AML-193 (cell line): ENCODE measurements around the gene STON2.
"Not testable (repeated sequence)": the region's sequence is repeated elsewhere in the genome, so short reads cannot be mapped to it uniquely, and the experiment has no call there.

ENCODE experiments used
- DNase-seq, 2 experiments: peaks; one replicate each; lab custom pipeline; 2025; lab: John Stamatoyannopoulos, UW

STON2 gene

DNA sequence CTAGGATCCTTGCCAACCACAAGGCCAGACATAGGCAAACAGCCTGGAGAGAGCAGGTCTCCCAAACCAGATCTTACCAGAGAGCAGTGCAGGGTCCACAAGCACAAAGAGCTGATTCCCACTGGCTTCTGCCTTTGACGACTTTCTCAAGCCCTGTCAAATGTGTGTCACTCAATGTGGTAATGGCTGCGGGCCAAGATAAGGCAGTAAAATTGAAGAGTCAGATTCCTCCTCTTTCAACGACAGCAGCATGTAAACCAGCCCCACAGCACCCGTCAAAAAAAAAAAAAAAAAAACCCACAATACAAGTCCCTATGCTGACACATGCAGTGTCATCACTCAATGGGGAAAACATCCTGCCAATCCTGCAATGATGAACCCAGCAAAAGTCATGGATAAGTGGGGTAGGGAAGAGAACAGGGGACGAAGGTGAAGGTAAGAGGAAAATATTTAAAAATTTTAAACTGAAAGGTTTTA, at the start of gene STON2:
TSS of gene STON2 (minus strand) at position 123 of the 477 bp plus-strand sequence. CDS start 1,942 bp downstream, outside the sequence.
- DNase-seq = peak; percentile 32 to 44

- DNase-seq = no peak
These were observed 49.5 kb upstream of the STON2 start for GRCh38 chr14:81449576-81449975.

- no peak for DNase-seq
These were observed 49.0 kb upstream of the STON2 start for GRCh38 chr14:81449114-81449513.

- no peak for DNase-seq
These were observed 47.1 kb upstream of the STON2 start for GRCh38 chr14:81447021-81447764.

DNA sequence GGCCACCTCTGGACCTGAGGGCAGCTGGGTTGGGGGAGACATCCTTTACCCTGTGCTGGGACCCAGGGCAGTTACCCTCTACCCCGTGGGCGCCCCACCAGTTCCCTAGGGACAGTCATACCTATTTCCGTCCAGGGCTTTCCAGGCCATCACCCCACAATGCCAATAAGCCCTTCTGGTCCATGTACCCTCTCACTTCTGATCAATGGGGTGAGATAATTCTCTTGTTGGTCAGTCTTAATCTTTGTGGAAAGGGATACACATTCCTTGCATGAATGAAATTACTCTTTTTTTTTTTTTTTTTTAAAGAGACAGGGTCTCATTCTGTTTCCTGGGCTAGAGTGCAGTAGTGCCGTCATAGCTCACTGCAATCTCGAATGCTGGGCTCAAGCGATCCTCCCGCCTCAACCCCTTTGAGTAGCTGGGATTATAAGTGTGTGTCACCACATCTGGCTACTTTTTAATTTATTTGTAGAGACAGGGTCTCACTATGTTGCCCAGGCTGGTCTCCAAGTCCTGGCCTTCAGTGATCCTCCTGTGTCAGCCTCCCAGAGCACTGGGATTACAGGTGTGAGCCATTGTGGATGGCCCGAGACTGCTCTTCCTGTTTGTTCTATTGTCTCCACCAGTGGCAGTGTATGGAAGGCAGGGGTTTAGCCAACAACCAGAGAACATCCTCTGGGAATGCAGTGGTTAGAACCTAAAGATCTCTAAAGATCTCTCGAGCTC, 46.3 kb upstream of the STON2 start:
- DNase-seq = no peak

DNA sequence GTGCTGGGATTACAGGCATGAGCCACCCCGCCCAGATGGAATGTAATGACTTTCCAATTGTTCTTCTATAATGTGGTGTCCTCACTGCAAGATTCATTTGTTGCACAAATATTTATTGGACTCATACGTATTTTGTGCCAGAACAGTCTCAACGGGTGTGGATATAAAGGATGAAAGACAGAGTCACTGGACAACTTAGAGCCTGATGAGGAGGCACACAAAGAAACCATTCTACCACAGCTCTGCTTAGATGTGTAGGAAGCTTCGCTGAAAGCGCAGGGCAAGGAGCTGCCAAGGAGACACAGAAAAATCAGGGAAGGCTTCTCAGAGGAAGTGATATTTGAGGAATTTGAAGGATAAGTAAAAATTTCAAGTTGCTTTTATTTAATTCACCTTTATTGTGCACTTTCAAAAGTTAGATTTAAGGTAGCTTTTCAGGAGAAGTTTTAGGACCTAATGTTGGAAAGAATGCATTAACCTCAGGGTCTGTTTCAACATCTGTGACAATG, 41.6 kb upstream of the STON2 start:
- DNase-seq = no peak

DNA sequence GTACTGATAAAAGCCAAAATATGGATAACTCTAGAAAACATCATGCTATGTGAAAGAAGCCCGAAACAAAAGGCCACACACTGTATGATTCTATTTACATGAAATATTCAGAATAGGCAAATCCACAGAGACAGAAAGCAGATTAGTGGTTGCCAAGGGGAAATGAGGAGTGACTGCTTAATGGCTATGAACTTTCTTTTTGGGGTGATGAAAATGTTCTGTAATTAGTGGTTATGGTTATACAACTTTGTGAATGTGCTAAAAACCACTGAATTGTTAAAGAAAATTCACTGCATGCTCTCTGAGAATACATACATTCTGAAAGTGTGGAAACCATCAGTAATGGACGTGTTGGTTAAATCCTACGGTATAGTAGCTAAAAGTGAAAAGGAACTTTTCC, 39.9 kb upstream of the STON2 start:
- DNase-seq = no peak

DNA sequence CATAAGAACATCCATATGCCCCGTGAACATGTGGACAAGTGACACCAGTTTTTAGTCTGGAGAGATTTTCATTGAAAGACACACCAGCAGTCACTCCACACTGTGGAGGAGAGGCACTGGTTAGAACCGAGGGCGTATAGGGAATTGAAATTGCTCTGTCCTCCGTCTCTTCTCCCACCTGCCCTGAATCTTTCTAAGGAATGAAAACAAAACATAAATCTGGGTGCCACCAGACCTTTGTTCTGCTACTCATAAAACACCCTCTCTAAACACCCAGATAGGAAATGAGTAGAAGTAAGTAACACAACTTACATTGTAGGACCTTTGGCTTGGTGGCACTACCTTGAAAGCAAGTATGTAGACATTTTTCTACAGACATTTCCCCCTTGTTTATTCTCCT, 37.1 kb upstream of the STON2 start:
- no peak for DNase-seq

DNA sequence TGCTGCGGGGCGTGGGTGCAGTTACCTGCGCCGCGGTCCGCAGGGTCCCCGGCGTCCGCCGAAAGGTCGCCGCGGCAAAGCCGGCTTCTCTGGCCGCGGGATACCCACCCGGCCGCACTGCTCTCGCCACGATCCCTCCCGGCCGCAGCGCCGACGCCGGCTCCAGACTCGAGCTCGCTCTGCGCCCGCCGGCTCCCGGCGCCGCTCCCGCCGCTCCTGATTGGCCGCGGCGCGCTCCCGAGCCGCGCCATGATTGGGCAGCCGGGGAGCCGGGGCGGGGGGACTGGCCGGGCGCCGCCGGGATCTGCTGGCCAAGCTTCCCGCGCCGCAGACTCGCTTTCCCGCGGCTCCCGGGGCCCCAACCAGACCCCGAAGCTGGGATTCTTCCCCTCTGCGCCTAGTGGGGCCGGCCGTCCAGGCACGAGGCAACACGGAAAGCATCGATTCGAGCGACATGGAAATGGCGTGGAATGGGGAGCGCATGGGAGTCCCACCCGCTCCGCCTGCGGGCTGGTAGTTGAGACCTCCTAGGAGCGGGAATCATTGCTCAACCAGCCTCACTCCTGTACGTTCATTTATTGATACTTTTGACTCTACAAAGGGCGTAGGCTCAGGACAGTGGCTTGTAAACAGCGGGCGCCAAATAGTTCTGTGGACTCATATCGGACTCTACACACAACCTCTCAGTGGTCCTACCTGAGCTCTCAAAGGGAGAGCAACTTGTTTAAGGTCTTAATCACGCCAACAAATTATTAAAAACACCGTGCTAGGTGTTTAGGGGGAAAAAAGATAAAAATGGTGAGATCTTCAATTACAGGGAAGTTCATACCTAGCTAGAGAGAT, 36.4 kb upstream of the STON2 start:
- DNase-seq = peak; percentile 27 to 30

DNA sequence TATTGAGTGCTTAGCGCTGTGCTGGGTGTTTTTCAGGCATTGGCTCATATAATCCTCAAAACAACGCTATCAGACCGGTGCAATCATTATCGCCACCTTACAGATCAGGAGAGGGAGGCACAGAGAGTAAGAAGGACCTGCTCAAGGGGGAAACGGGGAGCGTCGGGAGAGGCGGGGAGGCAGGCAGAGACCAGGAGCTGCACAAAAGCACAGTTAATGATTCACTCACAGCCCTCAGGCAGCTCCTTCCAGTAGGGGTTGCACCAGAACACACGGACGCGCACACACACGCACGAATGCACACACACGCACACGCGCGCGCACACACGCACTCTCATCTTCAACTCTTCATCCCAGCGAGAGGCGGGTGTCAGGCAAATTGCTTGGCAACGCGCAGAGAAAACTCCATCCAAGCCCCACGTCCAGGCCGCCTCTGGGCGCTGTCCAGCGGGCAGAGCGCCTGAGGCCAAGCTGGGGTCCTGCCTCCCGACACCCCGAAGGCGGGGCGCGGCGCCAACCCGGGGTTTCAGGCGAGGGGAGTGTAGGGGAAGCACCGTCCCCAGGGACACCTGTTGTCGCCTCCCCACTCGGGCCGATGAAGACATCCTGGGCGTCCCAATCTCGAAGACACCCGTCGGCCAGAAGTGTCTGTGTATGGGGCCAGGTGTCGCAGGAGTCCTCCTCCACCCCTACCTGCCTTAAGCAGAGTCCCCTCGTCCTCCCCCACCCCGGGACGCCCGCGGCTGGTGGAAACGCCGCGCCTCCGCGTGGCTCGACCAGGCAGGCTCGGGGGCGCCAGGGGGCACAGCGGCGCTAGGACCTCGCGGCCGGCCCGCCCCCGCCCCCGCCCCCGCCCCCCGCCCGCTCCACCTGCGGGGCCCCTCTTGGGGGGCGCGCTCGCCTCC, 35.5 kb upstream of the STON2 start:
- DNase-seq = peak in 1 of 2 experiments; percentile 31

DNA sequence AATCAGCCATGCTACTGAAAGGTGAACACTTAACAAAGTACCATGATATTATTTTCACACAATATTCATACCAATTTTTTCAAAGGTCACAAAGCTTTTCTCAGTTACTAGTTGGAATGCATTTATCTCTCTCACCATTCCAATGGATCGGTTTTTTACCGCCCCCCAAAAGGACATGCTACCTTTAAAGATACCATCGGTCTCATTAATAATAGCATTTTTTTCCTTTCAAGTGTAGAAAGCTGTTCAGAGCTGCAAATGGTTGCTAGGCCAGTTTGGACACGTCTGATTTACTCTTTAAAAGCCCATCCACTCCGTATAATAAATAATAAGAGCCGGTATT, 34.9 kb upstream of the STON2 start:
- DNase-seq = no peak

- DNase-seq = no peak
These were observed 34.1 kb upstream of the STON2 start for GRCh38 chr14:81434230-81434629.

GRCh38 chr14:81433378-81433777, 33.3 kb upstream of the STON2 start:
- no peak for DNase-seq

GRCh38 chr14:81432219-81432661, 32.1 kb upstream of the STON2 start:
- no peak for DNase-seq

GRCh38 chr14:81430235-81430634, 30.1 kb upstream of the STON2 start:
- no peak for DNase-seq

- not testable (repeated sequence) for DNase-seq
These were observed 29.6 kb upstream of the STON2 start for GRCh38 chr14:81429749-81430148.

GRCh38 chr14:81429028-81429427, 28.9 kb upstream of the STON2 start:
- DNase-seq = no peak

DNA sequence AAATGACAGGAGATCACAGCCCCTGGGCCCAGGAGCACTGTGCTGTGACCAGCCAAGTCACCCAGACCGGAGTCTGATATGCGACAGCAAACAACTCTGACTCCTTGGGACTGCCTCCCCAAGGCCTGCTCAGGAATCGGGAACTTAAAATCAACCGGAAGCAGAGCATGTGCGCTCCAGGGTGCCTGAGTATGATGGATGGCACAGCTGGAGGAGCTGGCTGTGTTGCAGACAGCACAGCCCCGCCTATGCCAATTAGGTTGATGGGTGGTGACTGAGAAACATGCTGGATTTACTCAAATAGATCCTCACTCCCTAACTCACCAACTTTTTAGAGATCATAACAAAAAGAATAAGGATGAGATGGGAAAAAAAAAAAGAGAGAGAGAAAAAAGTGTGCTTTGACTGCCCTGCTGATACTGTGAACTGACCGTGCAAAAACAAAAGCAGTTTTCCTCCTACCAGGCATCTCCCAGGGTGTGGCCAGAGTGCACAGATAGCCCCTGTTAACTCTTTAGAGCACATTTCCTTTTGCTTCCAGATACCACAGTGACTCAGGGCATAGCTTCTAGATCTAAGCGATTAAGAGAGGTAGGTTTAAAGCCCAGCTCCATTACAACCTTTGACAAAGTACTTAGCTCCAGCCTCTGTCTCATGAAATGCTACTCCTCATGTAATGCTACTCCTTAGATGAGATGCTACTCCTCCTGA, 27.4 kb upstream of the STON2 start:
- DNase-seq = no peak

- DNase-seq = peak; percentile 64 to 69
These were observed 23.4 kb upstream of the STON2 start for GRCh38 chr14:81423504-81423903.

DNA sequence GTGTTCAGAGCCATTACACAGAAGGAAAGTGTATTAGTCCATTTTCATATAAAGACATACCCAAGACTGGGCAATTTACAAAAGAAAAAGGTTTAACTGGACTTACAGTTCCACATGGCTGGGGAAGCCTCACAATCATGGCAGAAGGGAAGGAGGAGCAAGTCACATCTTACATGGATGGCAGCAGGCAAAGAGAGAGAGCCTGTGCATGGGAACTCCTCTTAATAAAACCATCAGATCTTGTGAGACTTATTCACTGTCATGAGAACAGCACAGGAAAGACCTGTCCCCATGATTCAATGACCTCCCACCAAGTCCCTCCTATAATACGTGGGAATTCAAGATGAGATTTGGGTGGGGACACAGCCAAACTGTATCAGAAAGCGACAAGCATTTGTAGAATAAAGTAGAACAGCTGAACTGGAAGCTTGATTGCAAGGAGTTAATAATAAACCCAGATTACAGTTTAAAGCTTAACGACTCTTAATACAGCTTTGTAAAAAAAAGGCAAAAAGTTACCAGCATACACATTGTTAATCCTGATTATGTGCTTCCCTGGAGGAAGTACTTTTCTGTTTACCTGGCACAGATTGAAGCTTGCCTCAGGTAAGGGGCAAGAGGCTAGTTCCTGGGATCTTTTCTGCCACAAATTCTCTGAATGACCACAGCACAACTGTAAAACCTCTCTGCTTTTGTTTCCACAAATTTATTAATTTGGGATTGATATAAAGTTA, 18.1 kb upstream of the STON2 start:
- DNase-seq = no peak
